ENCODE measurements around the gene MDC1.

- TF ChIP-seq POLR2AphosphoS5 (IDR thresholded peaks at IDR 0.05) (no peak), POLR2A (IDR thresholded peaks at IDR 0.05) (no peak), CTCF (IDR thresholded peaks at IDR 0.05) (no peak), EP300 (IDR thresholded peaks at IDR 0.05) (no peak)
Observed at GRCh38 chr6:30719356-30719755, 2.3 kb upstream of the MDC1 start.
